GM12873 (cell line): ENCODE data around the gene GALNTL6.

ENCODE experiments used
- CTCF ChIP-seq: IDR thresholded peaks from 2 replicates; pipeline ENCODE4 v1.5.1; 2012; ENCODE audit warnings: low read depth, mild to moderate bottlenecking, moderate library complexity, low read length, control low read depth; ENCODE audit not compliant: insufficient read depth; ENCODE audit errors: missing control alignments

The GALNTL6 gene

GRCh38 chr4:173073939-173074500 is 1260.8 kb downstream of the GALNTL6 start:
- no peak for TF ChIP-seq CTCF

- no peak for TF ChIP-seq CTCF
These were observed 1261.3 kb downstream of the GALNTL6 start for GRCh38 chr4:173074501-173074946.

GRCh38 chr4:173076903-173077634 is 1263.9 kb downstream of the GALNTL6 start:
- TF ChIP-seq CTCF, result no peak

GRCh38 chr4:173088144-173088543 is 1274.9 kb downstream of the GALNTL6 start:
- no peak for TF ChIP-seq CTCF
